WTC11 (cell line): Measurements from ENCODE around the gene CRKL. TPM values are rescaled to one million over a fixed set of nuclear protein-coding genes. Genes with fewer than 3 reads are reported as not detected.
A peak's percentile ranks its signal among the peaks of the same experiment; 100 is the strongest.

Experiments used
- ATAC-seq: fragments of 200-7000 bp; cut with Tn5 transposase; 2 replicates; pipeline ENCODE4 v1.10.0; 2021; ENCODE audit warnings: mild to moderate bottlenecking, moderate library complexity
- CTCF ChIA-PET: fragments of 300-600 bp; sonication (Branson Sonifier 250); formaldehyde crosslinking; loops from one replicate; lab custom pipeline; 2021; ENCODE audit warnings: antibody characterized with exemption; lab: Charles Lee
- POLR2A ChIA-PET: fragments of 350-600 bp; sonication (Branson Sonifier 250); formaldehyde crosslinking; loops from one replicate; lab custom pipeline; 2021; ENCODE audit warnings: antibody characterized with exemption; lab: Charles Lee
- DNase-seq: peaks from one replicate; pipeline ENCODE4 v3.0.0; 2021; ENCODE audit warnings: low spot score
- H3K27ac Mint-ChIP-seq: 2 replicates; pipeline ENCODE4 v1.8.0; 2021; ENCODE audit warnings: mixed read lengths
- H3K27me3 Mint-ChIP-seq: 2 replicates; pipeline ENCODE4 v1.8.0; 2021; ENCODE audit warnings: low read depth, mild to moderate bottlenecking, moderate library complexity, mixed read lengths
- H3K36me3 Mint-ChIP-seq: 2 replicates; pipeline ENCODE4 v1.8.0; 2021; ENCODE audit warnings: mixed read lengths
- H3K4me1 Mint-ChIP-seq: 2 replicates; pipeline ENCODE4 v1.8.0; 2022; ENCODE audit warnings: mixed read lengths
- H3K4me3 Mint-ChIP-seq: 2 replicates; pipeline ENCODE4 v1.8.0; 2021; ENCODE audit warnings: mild to moderate bottlenecking, moderate library complexity, mixed read lengths
- H3K9me3 Mint-ChIP-seq: 2 replicates; pipeline ENCODE4 v1.8.0; 2021; ENCODE audit warnings: mixed read lengths
- CREB1 ChIP-seq: sonication (generic); formaldehyde crosslinking; IDR thresholded peaks from 2 replicates; pipeline ENCODE4 v1.8.0; 2023; ENCODE audit warnings: mild to moderate bottlenecking, missing genetic modification reagents
- CTCF ChIP-seq: fragments of 200-600 bp; IDR thresholded peaks from 2 replicates; pipeline ENCODE4 v1.8.0; 2022; ENCODE audit warnings: antibody characterized with exemption
- FOXK1 ChIP-seq: sonication (generic); formaldehyde crosslinking; IDR thresholded peaks from 2 replicates; pipeline ENCODE4 v1.8.0; 2022; ENCODE audit warnings: mild to moderate bottlenecking, moderate library complexity, missing genetic modification reagents
- NR2C2 ChIP-seq: sonication (generic); formaldehyde crosslinking; IDR thresholded peaks from 2 replicates; pipeline ENCODE4 v1.8.0; 2022; ENCODE audit warnings: mild to moderate bottlenecking, missing genetic modification reagents
- NR3C1 ChIP-seq: sonication (generic); formaldehyde crosslinking; conservative IDR thresholded peaks from 2 replicates; pipeline ENCODE4 v1.8.1; 2023; ENCODE audit warnings: low read depth, mild to moderate bottlenecking, missing genetic modification reagents
- OVOL2 ChIP-seq: fragments of 250-450 bp; sonication (Bioruptor Pico); IDR thresholded peaks from 2 replicates; pipeline ENCODE4 v1.9.0; 2021; ENCODE audit warnings: mild to moderate bottlenecking, borderline replicate concordance
- PRRX2 ChIP-seq: fragments of 250-450 bp; sonication (Bioruptor Pico); IDR thresholded peaks from 2 replicates; pipeline ENCODE4 v1.8.0; 2021; ENCODE audit warnings: mild to moderate bottlenecking
- SMAD3 ChIP-seq: sonication (generic); formaldehyde crosslinking; IDR thresholded peaks from 2 replicates; pipeline ENCODE4 v1.8.0; 2022; ENCODE audit warnings: missing genetic modification reagents, mild to moderate bottlenecking, borderline replicate concordance
- SOX15 ChIP-seq: fragments of 250-450 bp; sonication (Bioruptor Pico); IDR thresholded peaks from 2 replicates; pipeline ENCODE4 v1.9.0; 2021; ENCODE audit warnings: mild to moderate bottlenecking
- STAT6 ChIP-seq: sonication (generic); formaldehyde crosslinking; conservative IDR thresholded peaks from 2 replicates; pipeline ENCODE4 v1.8.1; 2023; ENCODE audit warnings: mild to moderate bottlenecking, low read depth, missing genetic modification reagents, moderate library complexity
- ZBTB43 ChIP-seq: sonication (generic); formaldehyde crosslinking; IDR thresholded peaks from 2 replicates; pipeline ENCODE4 v1.8.1; 2023; ENCODE audit warnings: mild to moderate bottlenecking, missing genetic modification reagents
- ZMAT4 ChIP-seq: fragments of 250-450 bp; sonication (Bioruptor Pico); IDR thresholded peaks from 2 replicates; pipeline ENCODE4 v1.9.0; 2021; ENCODE audit warnings: mild to moderate bottlenecking
- ZNF281 ChIP-seq: sonication (generic); formaldehyde crosslinking; IDR thresholded peaks from 2 replicates; pipeline ENCODE4 v1.8.0; 2023; ENCODE audit warnings: mild to moderate bottlenecking, missing genetic modification reagents
- ZNF416 ChIP-seq: fragments of 250-450 bp; sonication (Bioruptor Pico); IDR thresholded peaks from 2 replicates; pipeline ENCODE4 v1.9.0; 2021; ENCODE audit warnings: mild to moderate bottlenecking, inconsistent platforms
- total RNA-seq: library from RNA; stranded (reverse); gene quantifications from 3 replicates; pipeline ENCODE4 v1.2.3, GENCODE V29; 2021
- TF ChIP-seq, protein P1 (sequence below): fragments of 250-450 bp; sonication (Bioruptor Pico); IDR thresholded peaks from 2 replicates; pipeline ENCODE4 v1.9.0; 2021; ENCODE audit warnings: moderate library complexity, mild to moderate bottlenecking, inconsistent platforms, borderline replicate concordance
- TF ChIP-seq, protein P2 (sequence below): sonication (generic); formaldehyde crosslinking; IDR thresholded peaks from 2 replicates; pipeline ENCODE4 v1.8.0; 2022; ENCODE audit warnings: mild to moderate bottlenecking, missing genetic modification reagents
- TF ChIP-seq, protein P3 (sequence below): sonication (generic); formaldehyde crosslinking; IDR thresholded peaks from 2 replicates; pipeline ENCODE4 v1.8.1; 2023; ENCODE audit warnings: mild to moderate bottlenecking, missing genetic modification reagents, borderline replicate concordance

The CRKL gene
- total RNA-seq, 1 experiment from 2014 or later: 114 TPM

DNA sequence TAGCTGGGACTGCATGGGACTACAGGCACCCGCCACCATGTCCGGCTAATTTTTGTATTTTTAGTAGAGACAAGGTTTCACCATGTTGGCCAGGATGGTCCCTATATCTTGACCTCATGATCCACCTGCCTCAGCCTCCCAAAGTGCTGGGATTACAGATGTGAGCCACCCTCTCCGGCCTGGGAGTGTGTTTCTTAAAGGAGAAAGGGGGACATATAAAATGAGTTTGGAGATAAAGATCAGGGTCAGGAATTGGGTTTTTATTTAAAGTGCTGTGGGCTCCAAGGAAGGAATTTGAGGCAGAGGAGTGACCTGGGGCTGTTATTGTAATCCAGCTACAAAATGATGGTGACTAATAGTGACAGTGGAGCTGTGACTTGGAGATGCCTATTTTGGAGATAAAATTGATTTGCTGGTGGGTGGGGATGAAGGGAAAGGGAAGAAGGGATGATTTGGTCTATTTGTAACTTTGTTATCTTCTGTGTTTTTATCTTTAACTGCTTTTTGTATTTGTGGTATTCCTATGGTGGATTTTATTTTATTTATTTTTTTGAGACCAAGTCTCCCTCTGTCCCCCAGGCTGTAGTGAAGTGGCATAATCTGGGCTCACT, 5.0 kb downstream of the CRKL start:
- no peaks in the 10 kb centered on the region; the same call in 1 of the 2 replicates for H3K27me3 Mint-ChIP-seq

More for the DNA sequence above, 5.0 kb downstream of the CRKL start:
- Mint-ChIP-seq H3K4me1 (peaks cover 55% of the 10 kb centered on the region), H3K9me3 (no peaks in the 10 kb centered on the region), H3K36me3 (peaks cover 23% of the 10 kb centered on the region; the same call in 1 of the 2 replicates), H3K27ac (peak overlapping the region; percentile 72), H3K4me3 (peak overlapping the region; percentile 32)
- ATAC-seq (no peak), DNase-seq (no peak)
- POLR2A ChIA-PET: no interaction called here
- no peak for TF ChIP-seq SMAD3 (CRISPR knock-in tag)
- TF ChIP-seq FOXK1 (CRISPR knock-in tag): no peak
- no peak for TF ChIP-seq CTCF
- no peak for TF ChIP-seq CREB1
- no peak for TF ChIP-seq SOX15 (CRISPR knock-in tag)
- no peak for TF ChIP-seq ZBTB43
- TF ChIP-seq PRRX2 (CRISPR knock-in tag): no peak
- TF ChIP-seq NR3C1 (CRISPR knock-in tag): no peak
- no peak for TF ChIP-seq ZNF416
- no peak for TF ChIP-seq ZNF281
- TF ChIP-seq, protein P1, sequence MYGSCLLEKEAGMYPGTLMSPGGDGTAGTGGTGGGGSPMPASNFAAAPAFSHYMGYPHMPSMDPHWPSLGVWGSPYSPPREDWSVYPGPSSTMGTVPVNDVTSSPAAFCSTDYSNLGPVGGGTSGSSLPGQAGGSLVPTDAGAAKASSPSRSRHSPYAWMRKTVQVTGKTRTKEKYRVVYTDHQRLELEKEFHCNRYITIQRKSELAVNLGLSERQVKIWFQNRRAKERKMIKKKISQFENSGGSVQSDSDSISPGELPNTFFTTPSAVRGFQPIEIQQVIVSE (CRISPR knock-in tag): no peak
- TF ChIP-seq, protein P2, sequence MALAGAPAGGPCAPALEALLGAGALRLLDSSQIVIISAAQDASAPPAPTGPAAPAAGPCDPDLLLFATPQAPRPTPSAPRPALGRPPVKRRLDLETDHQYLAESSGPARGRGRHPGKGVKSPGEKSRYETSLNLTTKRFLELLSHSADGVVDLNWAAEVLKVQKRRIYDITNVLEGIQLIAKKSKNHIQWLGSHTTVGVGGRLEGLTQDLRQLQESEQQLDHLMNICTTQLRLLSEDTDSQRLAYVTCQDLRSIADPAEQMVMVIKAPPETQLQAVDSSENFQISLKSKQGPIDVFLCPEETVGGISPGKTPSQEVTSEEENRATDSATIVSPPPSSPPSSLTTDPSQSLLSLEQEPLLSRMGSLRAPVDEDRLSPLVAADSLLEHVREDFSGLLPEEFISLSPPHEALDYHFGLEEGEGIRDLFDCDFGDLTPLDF (CRISPR knock-in tag): no peak
- no peak for TF ChIP-seq OVOL2 (CRISPR knock-in tag)
- no peak for TF ChIP-seq NR2C2 (CRISPR knock-in tag)
- TF ChIP-seq, protein P3, sequence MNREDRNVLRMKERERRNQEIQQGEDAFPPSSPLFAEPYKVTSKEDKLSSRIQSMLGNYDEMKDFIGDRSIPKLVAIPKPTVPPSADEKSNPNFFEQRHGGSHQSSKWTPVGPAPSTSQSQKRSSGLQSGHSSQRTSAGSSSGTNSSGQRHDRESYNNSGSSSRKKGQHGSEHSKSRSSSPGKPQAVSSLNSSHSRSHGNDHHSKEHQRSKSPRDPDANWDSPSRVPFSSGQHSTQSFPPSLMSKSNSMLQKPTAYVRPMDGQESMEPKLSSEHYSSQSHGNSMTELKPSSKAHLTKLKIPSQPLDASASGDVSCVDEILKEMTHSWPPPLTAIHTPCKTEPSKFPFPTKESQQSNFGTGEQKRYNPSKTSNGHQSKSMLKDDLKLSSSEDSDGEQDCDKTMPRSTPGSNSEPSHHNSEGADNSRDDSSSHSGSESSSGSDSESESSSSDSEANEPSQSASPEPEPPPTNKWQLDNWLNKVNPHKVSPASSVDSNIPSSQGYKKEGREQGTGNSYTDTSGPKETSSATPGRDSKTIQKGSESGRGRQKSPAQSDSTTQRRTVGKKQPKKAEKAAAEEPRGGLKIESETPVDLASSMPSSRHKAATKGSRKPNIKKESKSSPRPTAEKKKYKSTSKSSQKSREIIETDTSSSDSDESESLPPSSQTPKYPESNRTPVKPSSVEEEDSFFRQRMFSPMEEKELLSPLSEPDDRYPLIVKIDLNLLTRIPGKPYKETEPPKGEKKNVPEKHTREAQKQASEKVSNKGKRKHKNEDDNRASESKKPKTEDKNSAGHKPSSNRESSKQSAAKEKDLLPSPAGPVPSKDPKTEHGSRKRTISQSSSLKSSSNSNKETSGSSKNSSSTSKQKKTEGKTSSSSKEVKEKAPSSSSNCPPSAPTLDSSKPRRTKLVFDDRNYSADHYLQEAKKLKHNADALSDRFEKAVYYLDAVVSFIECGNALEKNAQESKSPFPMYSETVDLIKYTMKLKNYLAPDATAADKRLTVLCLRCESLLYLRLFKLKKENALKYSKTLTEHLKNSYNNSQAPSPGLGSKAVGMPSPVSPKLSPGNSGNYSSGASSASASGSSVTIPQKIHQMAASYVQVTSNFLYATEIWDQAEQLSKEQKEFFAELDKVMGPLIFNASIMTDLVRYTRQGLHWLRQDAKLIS: no peak
- TF ChIP-seq STAT6 (CRISPR knock-in tag): no peak
- no peak for TF ChIP-seq ZMAT4
- TF ChIP-seq, all 79 proteins: peak for 0
- CTCF ChIA-PET: interaction anchor here (1.2 to 3.3 kb wide), 4 partner anchors 34 to 60 kb away, joined by 3 to 14 read pairs (median 6); partner anchors contain the start of gene LZTR1
